ENCODE data around the gene SAE1.

DNA sequence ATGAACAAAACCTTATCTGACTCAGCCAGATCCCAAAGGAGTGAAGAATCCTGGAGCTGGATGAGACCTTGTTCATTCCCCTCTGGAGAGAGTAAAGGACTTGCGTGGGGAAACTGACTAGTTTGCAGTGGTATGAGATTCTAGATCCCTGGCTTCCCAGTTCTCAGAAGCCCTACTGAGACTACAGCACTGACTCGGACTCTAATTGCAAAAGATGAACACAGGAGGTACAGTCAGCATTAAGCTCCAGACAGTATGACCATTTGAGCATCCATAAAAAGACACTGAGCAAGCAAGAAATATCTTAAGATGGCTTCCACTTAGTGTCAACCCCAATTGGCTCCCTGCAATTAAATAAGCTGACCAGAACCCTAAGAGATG, 23.8 kb upstream of the SAE1 start:
- no peak for TF ChIP-seq CTCF (IDR thresholded peaks at IDR 0.05)
- TF ChIP-seq POLR2A (IDR thresholded peaks at IDR 0.05): no peak
